SU-DHL-6 (cell line): ENCODE results near the gene TEAD1.

ENCODE experiments used
- H2AFZ ChIP-seq: fragments of 200-600 bp; sonication (generic); 2 replicates; pipeline ENCODE4 v1.6.1; 2014; ENCODE audit warnings: low read depth, mild to moderate bottlenecking, moderate library complexity, mixed read lengths, antibody characterized with exemption, low read length; ENCODE audit not compliant: severe bottlenecking
- H3F3A ChIP-seq: fragments of 200-600 bp; shearing (Covaris generic); 2 replicates; pipeline ENCODE4 v1.6.0; 2016; ENCODE audit warnings: antibody characterized with exemption, mild to moderate bottlenecking; ENCODE audit not compliant: insufficient read depth
- H3K27ac ChIP-seq: fragments of 200-600 bp; sonication (generic); 2 replicates; pipeline ENCODE4 v1.5.1; 2016; ENCODE audit warnings: low read depth, mild to moderate bottlenecking, low read length, moderate library complexity, mixed read lengths
- H3K27me3 ChIP-seq: fragments of 200-600 bp; sonication (generic), shearing (Covaris generic); 2 replicates; pipeline ENCODE4 v1.6.0; 2014; ENCODE audit warnings: mild to moderate bottlenecking, low read length
- H3K36me3 ChIP-seq: fragments of 200-600 bp; sonication (generic); 2 replicates; pipeline ENCODE4 v1.6.1; 2014; ENCODE audit warnings: mild to moderate bottlenecking, low read length, mixed read lengths
- H3K4me2 ChIP-seq: fragments of 300-600, 200-600 bp; shearing (Covaris generic), sonication (generic); 2 replicates; pipeline ENCODE4 v1.6.0; 2014; ENCODE audit warnings: low read length, low read depth, mild to moderate bottlenecking; ENCODE audit not compliant: poor library complexity, severe bottlenecking
- H3K4me3 ChIP-seq: fragments of 200-600 bp; sonication (generic); 2 replicates; pipeline ENCODE4 v1.5.1; 2014; ENCODE audit warnings: antibody characterized with exemption, low read length, mild to moderate bottlenecking, mixed read lengths; ENCODE audit not compliant: insufficient read depth, poor library complexity, severe bottlenecking
- H3K79me2 ChIP-seq: fragments of 200-600 bp; sonication (generic); 2 replicates; pipeline ENCODE4 v1.6.1; 2014; ENCODE audit warnings: mild to moderate bottlenecking, low read length, moderate library complexity; ENCODE audit not compliant: insufficient read depth
- H3K9ac ChIP-seq: fragments of 200-600 bp; sonication (generic); 2 replicates; pipeline ENCODE4 v1.7.0; 2014; ENCODE audit warnings: mild to moderate bottlenecking, low read length
- H3K9me2 ChIP-seq: fragments of 200-600 bp; sonication (generic); replicated peaks from 2 replicates; pipeline ENCODE4 v1.6.1; 2014; ENCODE audit warnings: low read length; ENCODE audit not compliant: insufficient read depth
- H3K9me3 ChIP-seq: fragments of 200-600 bp; sonication (generic); 2 replicates; pipeline ENCODE4 v1.6.1; 2014; ENCODE audit warnings: low read length, mixed read lengths; ENCODE audit not compliant: insufficient read depth
- H4K20me1 ChIP-seq: fragments of 200-600 bp; sonication (generic); 2 replicates; pipeline ENCODE4 v1.6.1; 2014; ENCODE audit warnings: low read depth, mild to moderate bottlenecking, antibody characterized with exemption, low read length, moderate library complexity, mixed read lengths
- CTCF ChIP-seq: fragments of 200-600 bp; sonication (generic); IDR thresholded peaks from one replicate; pipeline ENCODE4 v1.5.1; 2017; ENCODE audit warnings: antibody characterized with exemption, mild to moderate bottlenecking, low read length, moderate library complexity; ENCODE audit not compliant: insufficient read depth, poor library complexity, severe bottlenecking
- EZH2phosphoT487 ChIP-seq: fragments of 200-600 bp; sonication (generic), shearing (Covaris generic); conservative IDR thresholded peaks from 2 replicates; pipeline ENCODE4 v1.6.1; 2018; ENCODE audit warnings: mild to moderate bottlenecking, antibody characterized with exemption, low read length, moderate library complexity, mixed read lengths

The TEAD1 gene

DNA sequence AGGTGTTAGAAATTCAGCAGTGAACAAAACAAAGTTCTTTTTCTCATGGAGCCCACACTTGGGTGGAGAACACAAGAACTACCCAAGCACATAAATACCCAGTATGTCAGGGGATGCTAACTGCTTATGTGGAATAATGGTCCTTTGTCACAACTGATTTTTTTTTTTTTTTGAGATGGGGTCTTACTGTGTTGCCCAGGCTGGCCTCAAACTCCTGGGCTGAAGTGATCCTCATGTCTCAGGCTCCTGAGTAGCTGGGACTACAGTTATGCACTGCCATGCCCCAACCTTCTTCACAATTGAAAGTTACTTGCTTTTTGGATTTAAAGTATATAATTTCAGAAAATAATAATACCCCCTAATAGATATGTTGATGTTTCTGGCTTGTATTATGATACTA, 212.3 kb downstream of the TEAD1 start:
- Histone ChIP-seq H3K79me2 (no peaks in the 10 kb centered on the region), H3K36me3 (no peaks in the 10 kb centered on the region), H3K27ac (no peak overlapping the region), H3K27me3 (no peaks in the 10 kb centered on the region), H3K4me3 (no peak overlapping the region), H3K9me3 (no peaks in the 10 kb centered on the region), H3F3A (no peaks in the 10 kb centered on the region), H4K20me1 (no peaks in the 10 kb centered on the region), H3K9me2 (no peaks in the 10 kb centered on the region), H2AFZ (no peak overlapping the region), H3K4me2 (no peak overlapping the region), H3K9ac (no peak overlapping the region)
- TF ChIP-seq EZH2phosphoT487 (no peak), CTCF (no peak)

DNA sequence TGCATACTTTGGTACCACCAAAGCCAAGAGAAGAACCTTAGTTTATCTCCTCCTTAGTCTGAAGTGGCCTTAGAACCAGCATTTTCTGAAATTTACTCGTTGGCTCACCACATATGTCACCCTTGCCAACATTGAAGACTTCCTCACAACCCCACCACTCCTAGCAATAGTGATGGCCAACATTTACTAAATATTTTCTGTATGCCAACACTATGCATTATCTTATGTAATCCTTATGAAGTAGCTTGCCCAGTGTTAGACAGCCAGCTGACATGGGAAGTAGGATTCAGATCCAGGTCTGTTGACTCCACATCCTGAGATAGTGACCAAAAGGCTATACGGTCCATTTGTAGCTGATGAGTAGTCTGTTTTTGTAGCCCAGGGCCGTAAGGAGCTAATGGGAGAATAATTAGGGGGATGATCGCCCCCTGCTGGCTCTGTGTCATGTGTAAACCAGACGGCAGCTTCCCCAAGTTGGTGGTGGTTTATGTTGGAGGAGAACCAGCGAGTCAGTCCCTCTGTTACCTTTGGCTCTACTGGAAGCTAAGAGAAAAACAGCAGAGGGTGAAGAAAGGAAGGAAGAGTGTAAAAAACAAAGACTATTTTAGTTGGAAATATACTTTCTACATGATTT, 214.4 kb downstream of the TEAD1 start:
- no peak overlapping the region for H3K4me3 ChIP-seq
- H3K36me3 ChIP-seq, result no peaks in the 10 kb centered on the region
- no peaks in the 10 kb centered on the region for H3F3A ChIP-seq
- H3K9me2 ChIP-seq, result no peaks in the 10 kb centered on the region
- no peaks in the 10 kb centered on the region for H3K79me2 ChIP-seq
- TF ChIP-seq EZH2phosphoT487 (no peak), CTCF (peak; percentile 60)
- H3K27me3 ChIP-seq, result no peaks in the 10 kb centered on the region
- H4K20me1 ChIP-seq, result no peaks in the 10 kb centered on the region
- H3K4me2 ChIP-seq, result no peak overlapping the region
- no peak overlapping the region for H3K9ac ChIP-seq
- H2AFZ ChIP-seq, result no peak overlapping the region
- no peaks in the 10 kb centered on the region for H3K9me3 ChIP-seq
- no peak overlapping the region for H3K27ac ChIP-seq

DNA sequence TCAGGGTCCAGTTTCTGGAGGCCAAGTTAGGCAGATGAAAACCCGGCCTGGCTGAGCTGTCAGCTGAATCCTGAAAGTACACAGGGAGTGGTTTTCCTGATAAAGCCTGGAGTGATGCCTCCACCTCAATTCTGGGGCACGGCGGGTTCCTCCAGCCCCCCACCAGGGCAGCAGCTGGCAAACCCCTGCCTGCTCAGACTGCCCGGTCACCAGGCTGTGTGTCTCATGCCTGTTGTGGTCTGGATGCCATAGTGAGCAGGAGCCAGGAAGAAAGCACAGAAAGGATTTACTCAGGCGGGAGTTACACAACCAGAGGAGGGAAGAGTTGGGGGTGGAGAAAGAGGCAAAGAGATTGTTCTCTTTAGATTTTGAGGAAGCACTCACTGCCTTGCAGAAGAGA, 215.0 kb downstream of the TEAD1 start:
- H3K27ac ChIP-seq, result no peak overlapping the region

More for the DNA sequence above, 215.0 kb downstream of the TEAD1 start:
- no peaks in the 10 kb centered on the region for H3F3A ChIP-seq
- no peaks in the 10 kb centered on the region for H3K27me3 ChIP-seq
- H2AFZ ChIP-seq, result no peak overlapping the region
- H3K4me3 ChIP-seq, result no peak overlapping the region
- no peaks in the 10 kb centered on the region for H3K79me2 ChIP-seq
- H3K4me2 ChIP-seq, result no peak overlapping the region
- H3K9ac ChIP-seq, result no peak overlapping the region
- H3K9me2 ChIP-seq, result no peaks in the 10 kb centered on the region
- H3K9me3 ChIP-seq, result no peaks in the 10 kb centered on the region
- no peak for TF ChIP-seq CTCF
- no peak for TF ChIP-seq EZH2phosphoT487
- no peaks in the 10 kb centered on the region for H3K36me3 ChIP-seq
- no peaks in the 10 kb centered on the region for H4K20me1 ChIP-seq
